HepG2 (cell line): ENCODE measurements around the gene COL8A2. TPM values are rescaled to one million over a fixed set of nuclear protein-coding genes. Genes with fewer than 3 reads are reported as not detected.

Experiments used
- ATAC-seq: fragments of 200-7000 bp; cut with Tn5 transposase; 3 replicates; pipeline ENCODE4 v1.9.1; 2020; ENCODE audit warnings: mild to moderate bottlenecking, moderate library complexity
- Bru-seq: library from RNA; stranded (reverse); fragments of 400-500 nt; gene quantifications from one replicate; lab custom pipeline; 2021; lab: Mats Ljungman, UMichigan
- BruChase-seq, 2 experiments: library from RNA; stranded (reverse); fragments of 400-500 nt; gene quantifications; one replicate each; lab custom pipeline; 2021; lab: Mats Ljungman, UMichigan
- BruUV-seq: library from RNA; stranded (reverse); fragments of 400-500 nt; replicated peaks from 2 replicates; lab custom pipeline; 2021; lab: Mats Ljungman, UMichigan
- CTCF ChIA-PET: fragments of 300-600 bp; formaldehyde crosslinking; extraction: SDS; loops from one replicate; lab custom pipeline; 2021; ENCODE audit warnings: low total read pairs, inconsistent platforms, low intra/inter-chr PET ratio; lab: Yijun Ruan, JAX
- POLR2A ChIA-PET: fragments of 350-600 bp; sonication (Branson Sonifier 250); formaldehyde crosslinking; loops from one replicate; lab custom pipeline; 2020; ENCODE audit warnings: antibody characterized with exemption, inconsistent platforms; lab: Yijun Ruan, JAX
- DNase-seq: peaks from one replicate; pipeline ENCODE4 v3.0.0-alpha.2; 2015; ENCODE audit warnings: low spot score
- FAIRE-seq: peaks from 3 replicates; lab custom pipeline; 2011; peaks lifted over from hg19 to GRCh38; lab: Jason Lieb, UNC
- H2AFZ ChIP-seq: one replicate; pipeline ENCODE4 v1.6.1; 2011; ENCODE audit warnings: low read length, inconsistent platforms
- H3K27ac ChIP-seq: fragments of 300-600 bp; 3 replicates; pipeline ENCODE4 v1.8.0; 2011; ENCODE audit warnings: mixed run types, mild to moderate bottlenecking, mixed read lengths, low read length, inconsistent platforms; ENCODE audit not compliant: insufficient read depth; ENCODE audit errors: extremely low read length
- H3K27me3 ChIP-seq, 2 experiments: fragments of 200-600 bp in 1 of 2; 2 replicates in 1 of 2; 3 replicates in 1 of 2; pipeline versions ENCODE4 v1.6.0 to v1.8.0; 2011; ENCODE audit warnings: low read length in 2 of 2, mild to moderate bottlenecking in 2 of 2, moderate library complexity in 2 of 2, inconsistent platforms in 1 of 2; ENCODE audit not compliant: insufficient read depth in 2 of 2, control insufficient read depth in 1 of 2
- H3K36me3 ChIP-seq, 2 experiments: fragments of 200-600 bp in 1 of 2; replicated peaks in 1 of 2; 2 replicates in 1 of 2; 3 replicates in 1 of 2; pipeline versions ENCODE4 v1.5.1 to v1.8.0; 2011; ENCODE audit warnings: low read length in 2 of 2, inconsistent platforms in 1 of 2; ENCODE audit not compliant: insufficient read depth in 2 of 2, control insufficient read depth in 1 of 2
- H3K4me1 ChIP-seq: 2 replicates; pipeline ENCODE4 v1.5.1; 2012; ENCODE audit warnings: low read length, inconsistent platforms; ENCODE audit not compliant: insufficient read depth
- H3K4me2 ChIP-seq: 2 replicates; pipeline ENCODE4 v1.6.0; 2011; ENCODE audit warnings: low read depth, low read length, inconsistent platforms
- H3K4me3 ChIP-seq, 3 experiments: fragments of 200-600 bp in 1 of 3; sonication (generic), shearing (Covaris generic) in 1 of 3; replicated peaks in 1 of 3; 2 replicates each; pipeline ENCODE4 v1.5.1; 2011 to 2016; ENCODE audit warnings: low read length in 3 of 3, inconsistent platforms in 2 of 3, low read depth in 2 of 3, mild to moderate bottlenecking in 2 of 3, control low read depth in 1 of 3, mixed read lengths in 1 of 3; ENCODE audit not compliant: insufficient read depth in 1 of 3
- H3K79me2 ChIP-seq: one replicate; pipeline ENCODE4 v1.6.1; 2011; ENCODE audit warnings: low read length, inconsistent platforms; ENCODE audit not compliant: insufficient read depth
- H3K9ac ChIP-seq: 2 replicates; pipeline ENCODE4 v1.6.0; 2011; ENCODE audit warnings: mild to moderate bottlenecking, low read depth, low read length, inconsistent platforms; ENCODE audit not compliant: insufficient read depth
- H3K9me3 ChIP-seq: 2 replicates; pipeline ENCODE4 v1.5.1; 2012; ENCODE audit warnings: mild to moderate bottlenecking, low read length
- H4K20me1 ChIP-seq: 2 replicates; pipeline ENCODE4 v1.6.0; 2011; ENCODE audit warnings: inconsistent platforms, mild to moderate bottlenecking, low read length, moderate library complexity; ENCODE audit not compliant: insufficient read depth
- CCDC6 ChIP-seq: sonication (generic); formaldehyde crosslinking; IDR thresholded peaks from 2 replicates; pipeline ENCODE4 v1.8.1; 2022; ENCODE audit warnings: mild to moderate bottlenecking, missing genetic modification reagents, moderate library complexity
- RAD51 ChIP-seq: fragments of 450-650 bp; IDR thresholded peaks from 2 replicates; pipeline ENCODE4 v1.6.1; 2016; ENCODE audit warnings: borderline replicate concordance
- SALL1 ChIP-seq: sonication (generic); formaldehyde crosslinking; IDR thresholded peaks from 2 replicates; pipeline ENCODE4 v1.8.0; 2022; ENCODE audit warnings: mild to moderate bottlenecking, missing genetic modification reagents
- SMYD3 ChIP-seq: sonication (generic); formaldehyde crosslinking; IDR thresholded peaks from 2 replicates; pipeline ENCODE4 v1.8.1; 2023; ENCODE audit warnings: mild to moderate bottlenecking, missing genetic modification reagents
- ZMYM2 ChIP-seq: sonication (generic); formaldehyde crosslinking; IDR thresholded peaks from 2 replicates; pipeline ENCODE4 v1.8.0; 2022; ENCODE audit warnings: mild to moderate bottlenecking, missing genetic modification reagents
- ZNF563 ChIP-seq: sonication (generic); formaldehyde crosslinking; IDR thresholded peaks from 2 replicates; pipeline ENCODE4 v1.8.0; 2022; ENCODE audit warnings: mild to moderate bottlenecking, moderate library complexity, missing genetic modification reagents
- ZNF768 ChIP-seq: sonication (generic); formaldehyde crosslinking; IDR thresholded peaks from 2 replicates; pipeline ENCODE4 v1.4.0; 2020; ENCODE audit warnings: missing genetic modification reagents
- ZNF777 ChIP-seq: sonication (generic); formaldehyde crosslinking; IDR thresholded peaks from 2 replicates; pipeline ENCODE4 v1.4.0; 2020; ENCODE audit warnings: missing genetic modification reagents
- ZNF850 ChIP-seq: sonication (generic); formaldehyde crosslinking; conservative IDR thresholded peaks from 2 replicates; pipeline ENCODE4 v1.9.0; 2021; ENCODE audit warnings: mild to moderate bottlenecking, missing genetic modification reagents
- WGBS: methylation state at CpG from one replicate; pipeline ENCODE4 v1.1.6; 2017; ENCODE audit warnings: low lambda C conversion rate; 5-methylcytosine and 5-hydroxymethylcytosine counted together
- in situ Hi-C: cut with HindIII; loops from 2 replicates; pipeline ENCODE4 v1.10.0; 2017; ENCODE audit warnings: low pct_unique_long_range_greater_than_20kb; ENCODE audit not compliant: extremely low pct_ligation_motif_present
- intact Hi-C: fragments of 100-400 bp; cut with micrococcal nuclease; formaldehyde crosslinking; loops from one replicate; pipeline ENCODE4 v1.10.0; 2022; ENCODE audit not compliant: unreplicated experiment
- long read RNA-seq, 2 experiments: library from RNA in 1 of 2; library from polyadenylated mRNA in 1 of 2; stranded (forward) in 1 of 2; unstranded in 1 of 2; transcript quantifications; one replicate each; pipeline ENCODE4 v2.0.0, GENCODE V29; 2019 to 2022
- polyA minus RNA-seq, 3 experiments: library from RNA; depleted of rRNA, polyadenylated mRNA; stranded (reverse); fragments of >200 nt; gene quantifications; 2 replicates each; pipeline ENCODE4 v1.2.3, GENCODE V29; 2011; ENCODE audit warnings: low replicate concordance in 1 of 3
- polyA plus RNA-seq, 8 experiments: library from polyadenylated mRNA; depleted of rRNA in 3 of 8; stranded (reverse) in 7 of 8; unstranded in 1 of 8; fragments of >200 nt; fragmentation: Illumina TruSeq in 4 of 8; extraction: Trizol in 4 of 8; gene quantifications; 2 replicates each; pipeline versions ENCODE4 v1.2.1 to v1.2.3, GENCODE V29; 2011 to 2016; ENCODE audit warnings: low read depth in 4 of 8, missing spikeins in 1 of 8, mixed read lengths in 1 of 8; ENCODE audit not compliant: insufficient read depth in 1 of 8
- total RNA-seq, 5 experiments: library from RNA; depleted of rRNA; stranded (reverse); fragments of >200 nt; fragmentation: Illumina TruSeq; extraction: Trizol; gene quantifications; 2 replicates each; pipeline ENCODE4 v1.2.3, GENCODE V29; 2016; ENCODE audit warnings: low read depth in 1 of 5
- TF ChIP-seq, protein P1 (sequence below): sonication (generic); formaldehyde crosslinking; IDR thresholded peaks from 2 replicates; pipeline ENCODE4 v1.8.0; 2022; ENCODE audit warnings: low read depth, missing genetic modification reagents
- TF ChIP-seq, protein P2 (sequence below): sonication (generic); formaldehyde crosslinking; IDR thresholded peaks from 2 replicates; pipeline ENCODE4 v1.8.0; 2022; ENCODE audit warnings: mild to moderate bottlenecking, missing genetic modification reagents, moderate library complexity
- TF ChIP-seq, protein P3 (sequence below): sonication (generic); formaldehyde crosslinking; IDR thresholded peaks from 2 replicates; pipeline ENCODE4 v1.5.0; 2020; ENCODE audit warnings: mild to moderate bottlenecking, missing genetic modification reagents

COL8A2 gene
- 0.04 and 0.24 TPM in 2 replicates for total RNA-seq (2016; rRNA removed; fragmentation: Illumina TruSeq; extraction: Trizol)
- not detected in 2 replicates for total RNA-seq (2016; cell fraction: cytosol; rRNA removed; fragmentation: Illumina TruSeq; extraction: Trizol; ENCODE audit: low read depth)
- total RNA-seq (2016; cell fraction: insoluble cytoplasmic fraction; rRNA removed; fragmentation: Illumina TruSeq; extraction: Trizol), result 0.04 and 0.09 TPM in 2 replicates
- 0.06 TPM in 1 of 2 replicates, not detected in the other for total RNA-seq (2016; cell fraction: membrane; rRNA removed; fragmentation: Illumina TruSeq; extraction: Trizol)
- 0.19 and 0.34 TPM in 2 replicates for total RNA-seq (2016; cell fraction: nucleus; rRNA removed; fragmentation: Illumina TruSeq; extraction: Trizol)
- 0.13 and 0.24 TPM in 2 replicates for polyA plus RNA-seq (2011; rRNA removed)
- 0.21 and 0.22 TPM in 2 replicates for polyA plus RNA-seq (2011; cell fraction: cytosol; rRNA removed)
- polyA plus RNA-seq (2011; cell fraction: nucleus; rRNA removed), result 0.52 and 0.53 TPM in 2 replicates
- 0.13 and 0.17 TPM in 2 replicates for polyA plus RNA-seq (2012)
- polyA plus RNA-seq (2016; cell fraction: cytosol; fragmentation: Illumina TruSeq; extraction: Trizol; ENCODE audit: low read depth), result not detected in 2 replicates
- polyA plus RNA-seq (2016; cell fraction: insoluble cytoplasmic fraction; fragmentation: Illumina TruSeq; extraction: Trizol; ENCODE audit: low read depth), result 0.10 TPM in 1 of 2 replicates, not detected in the other
- polyA plus RNA-seq (2016; cell fraction: membrane; fragmentation: Illumina TruSeq; extraction: Trizol; ENCODE audit: low read depth), result 0.03 TPM in 1 of 2 replicates, not detected in the other
- polyA plus RNA-seq (2016; cell fraction: nucleus; fragmentation: Illumina TruSeq; extraction: Trizol; ENCODE audit: insufficient read depth, low read depth), result 0.20 TPM in 1 of 2 replicates, not detected in the other
- polyA minus RNA-seq (2011; rRNA and poly(A)+ RNA removed; ENCODE audit: low replicate concordance), result 0.07 and 0.52 TPM in 2 replicates
- 0.20 and 0.26 TPM in 2 replicates for polyA minus RNA-seq (2011; cell fraction: cytosol; rRNA and poly(A)+ RNA removed)
- polyA minus RNA-seq (2011; cell fraction: nucleus; rRNA and poly(A)+ RNA removed), result 0.50 and 0.52 TPM in 2 replicates
- Bru-seq, nascent RNA, result percentile 18 among the genes with signal in this experiment
- percentile 13 among the genes with signal in this experiment for BruChase-seq, experiment 1, labeled RNA remaining after a 6-hour chase
- BruChase-seq, experiment 2, labeled RNA remaining after a 2-hour chase, result percentile 8 among the genes with signal in this experiment
- long read RNA-seq, experiment 1, partial matches to known transcripts, result 0 of 1 reads
- long read RNA-seq, experiment 1, other reads (novel, unspliced or antisense), result 1 of 1 reads
- long read RNA-seq, experiment 2, result 0 reads

DNA sequence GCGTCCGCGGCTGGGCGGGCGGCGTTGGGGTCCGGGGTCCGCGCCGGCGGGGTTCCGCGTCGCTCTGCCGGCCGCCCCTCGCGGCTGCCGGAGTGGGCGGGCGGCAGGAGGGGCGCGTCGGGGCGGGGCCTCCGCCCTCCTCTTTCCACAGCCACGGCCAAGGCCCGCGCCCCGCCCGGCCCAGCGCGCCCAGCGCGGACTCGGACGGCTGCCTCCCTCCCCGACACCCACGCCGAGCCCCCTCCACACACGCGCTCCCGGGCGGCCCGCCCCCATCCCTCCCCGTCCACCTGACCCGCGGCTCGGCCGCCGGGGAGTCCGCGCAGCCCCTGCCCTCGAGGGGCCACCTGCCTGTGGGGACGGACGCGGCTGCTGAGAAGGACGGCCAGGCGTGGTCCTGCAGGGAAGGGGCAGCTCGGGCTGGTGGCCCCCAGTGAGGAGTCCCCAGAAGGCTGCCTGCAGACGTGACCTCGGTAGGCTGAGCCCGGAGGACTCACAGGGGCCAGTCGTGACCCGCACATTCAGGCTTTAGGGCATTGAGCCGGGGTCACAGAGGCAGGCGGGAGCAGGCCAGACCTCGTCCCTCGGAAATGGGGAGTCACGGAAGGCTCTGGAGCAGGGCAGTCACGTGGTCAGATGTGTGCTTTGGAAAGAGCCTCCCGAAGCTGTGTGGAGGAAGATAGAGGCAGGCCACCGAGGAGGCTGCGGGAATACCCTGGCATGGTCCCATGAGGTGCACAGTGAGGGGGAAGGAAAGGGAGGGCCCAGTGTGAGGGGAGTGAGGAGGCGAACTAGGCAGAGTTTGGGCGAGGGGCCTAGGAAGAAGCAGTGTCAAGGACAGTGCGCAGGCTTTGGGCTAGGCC, at the start of gene COL8A2:
Gene COL8A2 (minus strand): TSS at position 94 of the 863 bp plus-strand sequence. CDS start 24,980 bp downstream, outside the sequence.
- no peak for FAIRE-seq
- TF ChIP-seq ZNF850 (CRISPR knock-in tag), result no peak
- no peak for TF ChIP-seq SMYD3 (CRISPR knock-in tag)
- peak; percentile 67; the same call in 1 of the 2 replicates for TF ChIP-seq ZNF563 (CRISPR knock-in tag)
- TF ChIP-seq, protein P1, sequence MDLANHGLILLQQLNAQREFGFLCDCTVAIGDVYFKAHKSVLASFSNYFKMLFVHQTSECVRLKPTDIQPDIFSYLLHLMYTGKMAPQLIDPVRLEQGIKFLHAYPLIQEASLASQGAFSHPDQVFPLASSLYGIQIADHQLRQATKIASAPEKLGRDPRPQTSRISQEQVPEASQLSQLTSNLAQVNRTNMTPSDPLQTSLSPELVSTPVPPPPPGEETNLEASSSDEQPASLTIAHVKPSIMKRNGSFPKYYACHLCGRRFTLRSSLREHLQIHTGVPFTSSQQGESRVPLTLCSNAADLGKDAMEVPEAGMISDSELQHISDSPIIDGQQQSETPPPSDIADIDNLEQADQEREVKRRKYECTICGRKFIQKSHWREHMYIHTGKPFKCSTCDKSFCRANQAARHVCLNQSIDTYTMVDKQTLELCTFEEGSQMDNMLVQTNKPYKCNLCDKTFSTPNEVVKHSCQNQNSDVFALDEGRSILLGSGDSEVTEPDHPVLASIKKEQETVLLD (CRISPR knock-in tag), result no peak
- TF ChIP-seq, protein P2, sequence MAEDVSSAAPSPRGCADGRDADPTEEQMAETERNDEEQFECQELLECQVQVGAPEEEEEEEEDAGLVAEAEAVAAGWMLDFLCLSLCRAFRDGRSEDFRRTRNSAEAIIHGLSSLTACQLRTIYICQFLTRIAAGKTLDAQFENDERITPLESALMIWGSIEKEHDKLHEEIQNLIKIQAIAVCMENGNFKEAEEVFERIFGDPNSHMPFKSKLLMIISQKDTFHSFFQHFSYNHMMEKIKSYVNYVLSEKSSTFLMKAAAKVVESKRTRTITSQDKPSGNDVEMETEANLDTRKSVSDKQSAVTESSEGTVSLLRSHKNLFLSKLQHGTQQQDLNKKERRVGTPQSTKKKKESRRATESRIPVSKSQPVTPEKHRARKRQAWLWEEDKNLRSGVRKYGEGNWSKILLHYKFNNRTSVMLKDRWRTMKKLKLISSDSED (CRISPR knock-in tag), result no peak
- peak; percentile 63; the same call in 1 of the 2 replicates for TF ChIP-seq RAD51
- TF ChIP-seq ZNF777 (CRISPR knock-in tag), result peak; percentile 81
- TF ChIP-seq CCDC6 (CRISPR knock-in tag), result no peak
- TF ChIP-seq, protein P3, sequence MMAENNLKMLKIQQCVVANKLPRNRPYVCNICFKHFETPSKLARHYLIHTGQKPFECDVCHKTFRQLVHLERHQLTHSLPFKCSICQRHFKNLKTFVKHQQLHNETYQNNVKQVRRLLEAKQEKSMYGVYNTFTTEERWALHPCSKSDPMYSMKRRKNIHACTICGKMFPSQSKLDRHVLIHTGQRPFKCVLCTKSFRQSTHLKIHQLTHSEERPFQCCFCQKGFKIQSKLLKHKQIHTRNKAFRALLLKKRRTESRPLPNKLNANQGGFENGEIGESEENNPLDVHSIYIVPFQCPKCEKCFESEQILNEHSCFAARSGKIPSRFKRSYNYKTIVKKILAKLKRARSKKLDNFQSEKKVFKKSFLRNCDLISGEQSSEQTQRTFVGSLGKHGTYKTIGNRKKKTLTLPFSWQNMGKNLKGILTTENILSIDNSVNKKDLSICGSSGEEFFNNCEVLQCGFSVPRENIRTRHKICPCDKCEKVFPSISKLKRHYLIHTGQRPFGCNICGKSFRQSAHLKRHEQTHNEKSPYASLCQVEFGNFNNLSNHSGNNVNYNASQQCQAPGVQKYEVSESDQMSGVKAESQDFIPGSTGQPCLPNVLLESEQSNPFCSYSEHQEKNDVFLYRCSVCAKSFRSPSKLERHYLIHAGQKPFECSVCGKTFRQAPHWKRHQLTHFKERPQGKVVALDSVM (CRISPR knock-in tag), result peak; percentile 26; the same call in 1 of the 2 replicates
- 0 out of 2 replicates have a peak, but pooled peaks have one; percentile 51 for TF ChIP-seq ZMYM2
- TF ChIP-seq ZNF768 (CRISPR knock-in tag), result no peak
- TF ChIP-seq SALL1 (CRISPR knock-in tag), result 0 out of 2 replicates have a peak, but pooled peaks have one; percentile 12

More for the DNA sequence above, at the start of gene COL8A2:
- CTCF ChIA-PET, result no interaction called here
- no peak within 1 kb of the TSS for H3K27ac ChIP-seq
- BruUV-seq, result no TSS peak
- H3K4me3 ChIP-seq, result peak within 1 kb of the TSS in 2 of 3 experiments; percentile 26 to 59; a peak in 3 of 6 replicates
- DNase-seq (no peak), ATAC-seq (peak; percentile 9)
- H3K36me3 ChIP-seq, result no peaks in the 10 kb centered on the region
- H3K79me2 ChIP-seq, result no peaks in the 10 kb centered on the region
- H2AFZ ChIP-seq, result no peak within 1 kb of the TSS
- POLR2A ChIA-PET, result no interaction called here
- no peaks in the 10 kb centered on the region for H3K9me3 ChIP-seq
- peaks cover 49% of the 10 kb centered on the region for H3K4me1 ChIP-seq
- 28% methylated on average over 23 of the region's 77 CpGs for WGBS
- intact Hi-C loops, result no loop called here
- no peaks in the 10 kb centered on the region for H4K20me1 ChIP-seq
- H3K9ac ChIP-seq, result no peak within 1 kb of the TSS
- in situ Hi-C loops, result no loop called here
- peak within 1 kb of the TSS; percentile 67 for H3K4me2 ChIP-seq
- peaks cover 11 to 41% of the 10 kb centered on the region in 2 experiments; a peak in 4 of 5 replicates for H3K27me3 ChIP-seq
